HCT116 (cell line): Measurements from ENCODE around the gene KIF5A. TPM values are rescaled to one million over a fixed set of nuclear protein-coding genes. Genes with fewer than 3 reads are reported as not detected.

Experiments
- ATAC-seq: fragments of 200-7000 bp; cut with Tn5 transposase; 2 replicates; pipeline ENCODE4 v1.9.1; 2020; ENCODE audit warnings: mild to moderate bottlenecking, moderate library complexity
- BruUV-seq: library from RNA; stranded (reverse); fragments of 400-500 nt; replicated peaks from 2 replicates; lab custom pipeline; 2021; lab: Mats Ljungman, UMichigan
- CTCF ChIA-PET: fragments of 300-600 bp; sonication (Branson Sonifier 250); formaldehyde crosslinking; loops from one replicate; lab custom pipeline; 2021; ENCODE audit warnings: antibody characterized with exemption; lab: Charles Lee
- POLR2A ChIA-PET: fragments of 300-600, 350-600 bp; sonication (Branson Sonifier 250); formaldehyde crosslinking; loops from one replicate; lab custom pipeline; 2021; ENCODE audit warnings: antibody characterized with exemption; lab: Charles Lee
- RAD21 ChIA-PET, 2 experiments: fragments of 300-600 bp; sonication (Branson Sonifier 250); formaldehyde crosslinking; loops; one replicate each; lab custom pipeline; 2023; ENCODE audit warnings: low total read pairs in 2 of 2; ENCODE audit not compliant: uncharacterized antibody in 2 of 2, unreplicated experiment in 2 of 2, low non-redundant PET in 1 of 2; lab: Charles Lee
- DNase-seq: peaks from one replicate; pipeline ENCODE4 v3.0.0-alpha.2; 2010; ENCODE audit warnings: low read depth, low spot score
- H2AFZ ChIP-seq: fragments of 200-600 bp; shearing (Covaris generic), sonication (generic); 2 replicates; pipeline ENCODE4 v1.6.1; 2017; ENCODE audit warnings: low read depth, mixed run types, mixed read lengths, antibody characterized with exemption, low read length; ENCODE audit not compliant: poor library complexity, severe bottlenecking
- H3K27ac ChIP-seq: 2 replicates; pipeline ENCODE4 v1.5.1; 2012; ENCODE audit warnings: low read depth, low read length
- H3K27me3 ChIP-seq: fragments of 200-600 bp; sonication (generic); 2 replicates; pipeline ENCODE4 v1.6.1; 2016; ENCODE audit warnings: mixed run types, low read length, mixed read lengths; ENCODE audit not compliant: insufficient read depth
- H3K36me3 ChIP-seq, 2 experiments: fragments of 200-500 bp in 1 of 2; fragments of 200-600 bp in 1 of 2; sonication (Bioruptor generic) in 1 of 2; sonication (generic) in 1 of 2; 2 replicates each; pipeline versions ENCODE4 v1.5.1 to v1.6.1; 2014 to 2016; ENCODE audit warnings: low read length in 2 of 2, inconsistent platforms in 1 of 2, mixed read lengths in 1 of 2, mixed run types in 1 of 2; ENCODE audit not compliant: insufficient read depth in 2 of 2, control insufficient read depth in 1 of 2
- H3K4me1 ChIP-seq, 2 experiments: fragments of 200-600 bp in 1 of 2; sonication (generic) in 1 of 2; 2 replicates each; pipeline versions ENCODE4 v1.5.1 to v1.6.1; 2012 to 2017; ENCODE audit warnings: low read length in 2 of 2, inconsistent platforms in 1 of 2, mild to moderate bottlenecking in 1 of 2, mixed read lengths in 1 of 2, mixed run types in 1 of 2, moderate library complexity in 1 of 2; ENCODE audit not compliant: insufficient read depth in 2 of 2, control insufficient read depth in 1 of 2
- H3K4me2 ChIP-seq: fragments of 200-600 bp; sonication (generic); 2 replicates; pipeline ENCODE4 v1.6.1; 2017; ENCODE audit warnings: mixed run types, low read length, mixed read lengths
- H3K4me3 ChIP-seq, 2 experiments: fragments of 200-600 bp in 1 of 2; sonication (generic) in 1 of 2; replicated peaks in 1 of 2; 2 replicates each; pipeline ENCODE4 v1.5.1; 2011 to 2016; ENCODE audit warnings: low read length in 2 of 2, control low read depth in 1 of 2, low read depth in 1 of 2, mild to moderate bottlenecking in 1 of 2, mixed read lengths in 1 of 2, mixed run types in 1 of 2
- H3K79me2 ChIP-seq: fragments of 200-600 bp; sonication (generic); 2 replicates; pipeline ENCODE4 v1.6.1; 2017; ENCODE audit warnings: mild to moderate bottlenecking, mixed run types, low read length, moderate library complexity, mixed read lengths; ENCODE audit not compliant: insufficient read depth
- H3K9ac ChIP-seq: fragments of 200-600 bp; sonication (generic); 2 replicates; pipeline ENCODE4 v1.6.1; 2016; ENCODE audit warnings: low read length, mixed read lengths
- H3K9me2 ChIP-seq: fragments of 200-600 bp; sonication (generic), shearing (Covaris generic); 2 replicates; pipeline ENCODE4 v1.6.1; 2017; ENCODE audit warnings: mixed run types, mild to moderate bottlenecking, moderate library complexity; ENCODE audit not compliant: insufficient read depth
- H3K9me3 ChIP-seq, 2 experiments: fragments of 200-500 bp in 1 of 2; fragments of 200-600 bp in 1 of 2; sonication (Bioruptor generic) in 1 of 2; sonication (generic) in 1 of 2; 2 replicates each; pipeline ENCODE4 v1.6.1; 2014 to 2017; ENCODE audit warnings: low read length in 2 of 2, mixed read lengths in 2 of 2, inconsistent platforms in 1 of 2, low read depth in 1 of 2, mild to moderate bottlenecking in 1 of 2, mixed run types in 1 of 2, moderate library complexity in 1 of 2; ENCODE audit not compliant: control insufficient read depth in 1 of 2, insufficient read depth in 1 of 2
- H4K20me1 ChIP-seq: fragments of 200-600 bp; sonication (generic), shearing (Covaris generic); 2 replicates; pipeline ENCODE4 v1.6.1; 2017; ENCODE audit warnings: mixed run types, mild to moderate bottlenecking, moderate library complexity; ENCODE audit not compliant: insufficient read depth
- CBX3 ChIP-seq: IDR thresholded peaks from 2 replicates; pipeline ENCODE4 v1.6.1; 2012; ENCODE audit warnings: low read depth
- CEBPB ChIP-seq: IDR thresholded peaks from 2 replicates; pipeline ENCODE4 v1.6.1; 2012; ENCODE audit warnings: low read depth
- EZH2 ChIP-seq: fragments of 200-600 bp; sonication (generic); IDR thresholded peaks from 2 replicates; pipeline ENCODE4 v1.6.1; 2017; ENCODE audit warnings: antibody characterized with exemption, mixed run types
- EZH2phosphoT487 ChIP-seq: fragments of 200-600 bp; IDR thresholded peaks from 2 replicates; pipeline ENCODE4 v1.6.1; 2018; ENCODE audit warnings: antibody characterized with exemption, borderline replicate concordance
- JUND ChIP-seq: IDR thresholded peaks from 2 replicates; pipeline ENCODE4 v1.6.1; 2012
- POLR2A ChIP-seq: IDR thresholded peaks from 2 replicates; pipeline ENCODE4 v1.7.0; 2011; ENCODE audit warnings: borderline replicate concordance; ENCODE audit not compliant: insufficient read depth, insufficient read length; ENCODE audit errors: extremely low read depth
- POLR2AphosphoS5 ChIP-seq: IDR thresholded peaks from 2 replicates; pipeline ENCODE4 v1.6.1; 2011; ENCODE audit warnings: mild to moderate bottlenecking, low read depth, low read length, moderate library complexity
- SP1 ChIP-seq: IDR thresholded peaks from 2 replicates; pipeline ENCODE4 v1.6.1; 2012; ENCODE audit warnings: low read depth
- SRF ChIP-seq: IDR thresholded peaks from 2 replicates; pipeline ENCODE4 v1.6.1; 2012; ENCODE audit warnings: low read depth
- TCF7L2 ChIP-seq: IDR thresholded peaks from 2 replicates; pipeline ENCODE4 v1.7.0; 2011; ENCODE audit warnings: borderline replicate concordance, inconsistent platforms; ENCODE audit not compliant: insufficient read depth, insufficient read length; ENCODE audit errors: extremely low read depth
- YY1 ChIP-seq: IDR thresholded peaks from 2 replicates; pipeline ENCODE4 v1.6.1; 2011; ENCODE audit warnings: low read length, low read depth, moderate library complexity, mild to moderate bottlenecking; ENCODE audit not compliant: insufficient replicate concordance; ENCODE audit errors: extremely low read depth
- ZFX ChIP-seq: fragments of 450-650 bp; IDR thresholded peaks from 2 replicates; pipeline ENCODE4 v1.6.1; 2017
- ZNF274 ChIP-seq: fragments of 200-500 bp; sonication (Bioruptor generic); IDR thresholded peaks from 2 replicates; pipeline ENCODE4 v1.6.1; 2014; ENCODE audit warnings: mild to moderate bottlenecking, low read depth, low read length, inconsistent platforms
- intact Hi-C: fragments of 100-400 bp; cut with micrococcal nuclease; formaldehyde crosslinking; loops from 2 replicates; pipeline ENCODE4 v1.10.0; 2022
- total RNA-seq: library from RNA; stranded (reverse); gene quantifications from one replicate; pipeline ENCODE4 v1.2.1, GENCODE V29; 2021; ENCODE audit not compliant: unreplicated experiment
- TF ChIP-seq, protein P1 (sequence below): IDR thresholded peaks from 2 replicates; pipeline ENCODE4 v1.6.1; 2012
- TF ChIP-seq, protein P2 (sequence below), 3 experiments: fragments of 200-600 bp in 1 of 3; sonication (generic) in 1 of 3; IDR thresholded peaks in 2 of 3; conservative IDR thresholded peaks in 1 of 3; 2 replicates each; pipeline ENCODE4 v1.5.1; 2012 to 2017; ENCODE audit warnings: low read depth in 2 of 3, low read length in 2 of 3, antibody characterized with exemption in 1 of 3, borderline replicate concordance in 1 of 3, control low read depth in 1 of 3, mild to moderate bottlenecking in 1 of 3, mixed read lengths in 1 of 3, mixed run types in 1 of 3, moderate library complexity in 1 of 3; ENCODE audit not compliant: insufficient read depth in 1 of 3
- TF ChIP-seq, protein P3 (sequence below): IDR thresholded peaks from 2 replicates; pipeline ENCODE4 v1.6.1; 2012
- TF ChIP-seq, protein P4 (sequence below): IDR thresholded peaks from 2 replicates; pipeline ENCODE4 v1.6.1; 2012; ENCODE audit warnings: low read depth

KIF5A gene
- total RNA-seq, 1 experiment from 2014 or later: 5.2 TPM

DNA sequence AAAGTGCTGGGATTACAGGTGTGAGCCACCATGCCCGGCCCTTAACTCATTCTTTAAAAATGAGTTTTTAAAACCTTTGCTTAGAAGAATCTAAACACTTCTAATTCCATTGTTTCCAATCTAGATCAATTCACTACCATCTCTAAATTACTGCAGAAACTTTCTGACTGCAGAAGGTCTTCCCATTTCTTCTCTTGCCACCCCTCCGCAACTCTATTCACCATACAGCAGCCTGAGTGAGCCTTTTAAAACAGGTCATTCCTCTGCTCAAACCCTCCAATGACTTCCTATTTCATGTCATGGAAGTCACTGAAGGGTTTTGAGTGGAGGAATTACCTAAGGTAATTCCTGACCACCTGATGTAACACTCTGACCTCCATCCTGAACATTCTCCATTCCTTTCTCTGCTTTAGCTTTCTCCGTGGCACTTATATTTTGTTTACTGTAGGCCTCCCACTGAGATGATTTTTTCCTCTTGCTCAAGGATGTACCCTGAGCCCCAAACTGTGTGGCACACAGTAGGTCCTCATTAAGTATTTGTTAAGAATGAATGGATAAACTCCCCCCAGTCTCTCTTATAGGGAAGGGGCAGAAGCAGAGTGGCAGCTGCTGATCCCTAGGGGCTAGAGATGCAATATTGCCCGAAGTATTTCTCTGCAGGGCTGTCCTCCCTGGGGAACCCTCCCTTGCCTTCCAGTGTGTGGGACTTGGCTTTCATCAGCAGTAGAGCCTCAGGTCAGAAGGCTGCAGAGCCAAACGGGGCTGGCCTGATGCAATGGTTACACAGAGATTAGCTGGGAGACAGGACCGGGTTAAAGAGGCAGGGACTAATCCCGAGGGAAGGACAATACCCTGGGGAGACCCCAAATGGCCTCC is 30.7 kb upstream of the KIF5A start:
- Histone ChIP-seq H3K36me3 (peaks cover 32 to 41% of the 10 kb centered on the region in 2 experiments), H2AFZ (no peak overlapping the region), H3K9me2 (no peaks in the 10 kb centered on the region), H4K20me1 (peaks cover 7% of the 10 kb centered on the region; the same call in 1 of the 2 replicates), H3K4me3 (peak overlapping the region; percentile 79 to 88), H3K9ac (peak overlapping the region; percentile 80), H3K79me2 (peaks cover 57% of the 10 kb centered on the region), H3K9me3 (no peaks in the 10 kb centered on the region), H3K4me2 (peak overlapping the region; percentile 94), H3K27me3 (no peaks in the 10 kb centered on the region), H3K27ac (peak overlapping the region; percentile 79), H3K4me1 (peaks cover 22 to 49% of the 10 kb centered on the region in 2 experiments)
- ChIA-PET CTCF (no interaction called here), RAD21 (no interaction called here), POLR2A (interaction anchor here (1.4 to 2.0 kb wide), 3 partner anchors 7 to 39 kb away, joined by 3 to 7 read pairs (median 4); partner anchors contain the start of gene DCTN2)
- intact Hi-C loops: no loop called here
- no TSS peak for BruUV-seq
- ATAC-seq (no peak), DNase-seq (no peak)
- no peak for TF ChIP-seq SRF
- no peak for TF ChIP-seq ZNF274
- TF ChIP-seq, protein P1, sequence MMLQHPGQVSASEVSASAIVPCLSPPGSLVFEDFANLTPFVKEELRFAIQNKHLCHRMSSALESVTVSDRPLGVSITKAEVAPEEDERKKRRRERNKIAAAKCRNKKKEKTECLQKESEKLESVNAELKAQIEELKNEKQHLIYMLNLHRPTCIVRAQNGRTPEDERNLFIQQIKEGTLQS: no peak
- TF ChIP-seq EZH2: no peak
- TF ChIP-seq CBX3: no peak
- no peak for TF ChIP-seq YY1
- TF ChIP-seq, protein P2, sequence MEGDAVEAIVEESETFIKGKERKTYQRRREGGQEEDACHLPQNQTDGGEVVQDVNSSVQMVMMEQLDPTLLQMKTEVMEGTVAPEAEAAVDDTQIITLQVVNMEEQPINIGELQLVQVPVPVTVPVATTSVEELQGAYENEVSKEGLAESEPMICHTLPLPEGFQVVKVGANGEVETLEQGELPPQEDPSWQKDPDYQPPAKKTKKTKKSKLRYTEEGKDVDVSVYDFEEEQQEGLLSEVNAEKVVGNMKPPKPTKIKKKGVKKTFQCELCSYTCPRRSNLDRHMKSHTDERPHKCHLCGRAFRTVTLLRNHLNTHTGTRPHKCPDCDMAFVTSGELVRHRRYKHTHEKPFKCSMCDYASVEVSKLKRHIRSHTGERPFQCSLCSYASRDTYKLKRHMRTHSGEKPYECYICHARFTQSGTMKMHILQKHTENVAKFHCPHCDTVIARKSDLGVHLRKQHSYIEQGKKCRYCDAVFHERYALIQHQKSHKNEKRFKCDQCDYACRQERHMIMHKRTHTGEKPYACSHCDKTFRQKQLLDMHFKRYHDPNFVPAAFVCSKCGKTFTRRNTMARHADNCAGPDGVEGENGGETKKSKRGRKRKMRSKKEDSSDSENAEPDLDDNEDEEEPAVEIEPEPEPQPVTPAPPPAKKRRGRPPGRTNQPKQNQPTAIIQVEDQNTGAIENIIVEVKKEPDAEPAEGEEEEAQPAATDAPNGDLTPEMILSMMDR (IDR thresholded peaks at IDR 0.05 in 2 of 3, conservative IDR thresholded peaks at IDR 0.05 in 1 of 3; ENCODE audit: borderline replicate concordance in 1 of 3, insufficient read depth in 1 of 3, low read depth in 2 of 3, low read length in 2 of 3): no peak
- TF ChIP-seq, protein P3, sequence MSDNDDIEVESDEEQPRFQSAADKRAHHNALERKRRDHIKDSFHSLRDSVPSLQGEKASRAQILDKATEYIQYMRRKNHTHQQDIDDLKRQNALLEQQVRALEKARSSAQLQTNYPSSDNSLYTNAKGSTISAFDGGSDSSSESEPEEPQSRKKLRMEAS: no peak
- TF ChIP-seq CEBPB: no peak
- no peak for TF ChIP-seq TCF7L2
- no peak for TF ChIP-seq POLR2A
- TF ChIP-seq JUND: no peak
- no peak for TF ChIP-seq EZH2phosphoT487
- TF ChIP-seq, protein P4, sequence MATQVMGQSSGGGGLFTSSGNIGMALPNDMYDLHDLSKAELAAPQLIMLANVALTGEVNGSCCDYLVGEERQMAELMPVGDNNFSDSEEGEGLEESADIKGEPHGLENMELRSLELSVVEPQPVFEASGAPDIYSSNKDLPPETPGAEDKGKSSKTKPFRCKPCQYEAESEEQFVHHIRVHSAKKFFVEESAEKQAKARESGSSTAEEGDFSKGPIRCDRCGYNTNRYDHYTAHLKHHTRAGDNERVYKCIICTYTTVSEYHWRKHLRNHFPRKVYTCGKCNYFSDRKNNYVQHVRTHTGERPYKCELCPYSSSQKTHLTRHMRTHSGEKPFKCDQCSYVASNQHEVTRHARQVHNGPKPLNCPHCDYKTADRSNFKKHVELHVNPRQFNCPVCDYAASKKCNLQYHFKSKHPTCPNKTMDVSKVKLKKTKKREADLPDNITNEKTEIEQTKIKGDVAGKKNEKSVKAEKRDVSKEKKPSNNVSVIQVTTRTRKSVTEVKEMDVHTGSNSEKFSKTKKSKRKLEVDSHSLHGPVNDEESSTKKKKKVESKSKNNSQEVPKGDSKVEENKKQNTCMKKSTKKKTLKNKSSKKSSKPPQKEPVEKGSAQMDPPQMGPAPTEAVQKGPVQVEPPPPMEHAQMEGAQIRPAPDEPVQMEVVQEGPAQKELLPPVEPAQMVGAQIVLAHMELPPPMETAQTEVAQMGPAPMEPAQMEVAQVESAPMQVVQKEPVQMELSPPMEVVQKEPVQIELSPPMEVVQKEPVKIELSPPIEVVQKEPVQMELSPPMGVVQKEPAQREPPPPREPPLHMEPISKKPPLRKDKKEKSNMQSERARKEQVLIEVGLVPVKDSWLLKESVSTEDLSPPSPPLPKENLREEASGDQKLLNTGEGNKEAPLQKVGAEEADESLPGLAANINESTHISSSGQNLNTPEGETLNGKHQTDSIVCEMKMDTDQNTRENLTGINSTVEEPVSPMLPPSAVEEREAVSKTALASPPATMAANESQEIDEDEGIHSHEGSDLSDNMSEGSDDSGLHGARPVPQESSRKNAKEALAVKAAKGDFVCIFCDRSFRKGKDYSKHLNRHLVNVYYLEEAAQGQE: no peak
- no peak; the same call in 1 of the 2 replicates for TF ChIP-seq POLR2AphosphoS5
- no peak for TF ChIP-seq SP1
- no peak for TF ChIP-seq ZFX
